ENCODE data around the gene ZNF407.

The ZNF407 gene

DNA sequence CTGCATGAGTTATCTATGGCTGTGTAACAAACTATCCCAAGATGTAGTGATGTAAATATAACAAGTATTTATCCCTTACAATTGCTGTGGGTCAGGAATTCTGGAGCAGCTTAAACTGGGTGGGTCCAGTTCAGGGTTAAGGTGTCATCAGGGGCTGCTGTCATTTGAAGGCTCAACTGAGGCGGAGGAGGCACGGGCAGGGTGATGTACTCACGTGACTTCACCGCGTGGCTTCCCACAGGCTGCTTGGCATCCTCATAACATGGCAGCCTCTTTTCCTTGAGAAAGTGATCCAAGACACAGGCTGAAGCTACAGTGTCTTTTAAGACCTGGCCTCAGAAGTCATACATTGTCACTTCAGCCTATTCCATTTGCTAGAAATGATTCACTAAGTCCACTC lies 485.5 kb downstream of the ZNF407 start:
- Histone ChIP-seq H3K4me1 (ENCODE audit: control insufficient read depth, insufficient read depth, low read length) (no peaks in the 10 kb centered on the region), H3K36me3 (ENCODE audit: control insufficient read depth in 2 of 2, insufficient read depth in 1 of 2, low read length in 2 of 2) (no peaks in the 10 kb centered on the region), H3K4me3 (ENCODE audit: low read depth, low read length) (no peak overlapping the region), H3K9me3 (ENCODE audit: control insufficient read depth, insufficient read depth, low read depth, low read length) (no peaks in the 10 kb centered on the region), H3K27ac (ENCODE audit: extremely low read depth, low read depth, low read length) (no peak overlapping the region)
- POLR2A ChIA-PET, result no interaction called here
- no peak for TF ChIP-seq ZNF202 (tag by site-specific recombination; IDR thresholded peaks at IDR 0.05; ENCODE audit: borderline replicate concordance)
- TF ChIP-seq HOXA7 (CRISPR knock-in tag; IDR thresholded peaks at IDR 0.05; ENCODE audit: borderline replicate concordance), result no peak
- no peak for TF ChIP-seq ZBTB7A (tag by site-specific recombination; IDR thresholded peaks at IDR 0.05; ENCODE audit: low read depth)
- TF ChIP-seq, protein P1, sequence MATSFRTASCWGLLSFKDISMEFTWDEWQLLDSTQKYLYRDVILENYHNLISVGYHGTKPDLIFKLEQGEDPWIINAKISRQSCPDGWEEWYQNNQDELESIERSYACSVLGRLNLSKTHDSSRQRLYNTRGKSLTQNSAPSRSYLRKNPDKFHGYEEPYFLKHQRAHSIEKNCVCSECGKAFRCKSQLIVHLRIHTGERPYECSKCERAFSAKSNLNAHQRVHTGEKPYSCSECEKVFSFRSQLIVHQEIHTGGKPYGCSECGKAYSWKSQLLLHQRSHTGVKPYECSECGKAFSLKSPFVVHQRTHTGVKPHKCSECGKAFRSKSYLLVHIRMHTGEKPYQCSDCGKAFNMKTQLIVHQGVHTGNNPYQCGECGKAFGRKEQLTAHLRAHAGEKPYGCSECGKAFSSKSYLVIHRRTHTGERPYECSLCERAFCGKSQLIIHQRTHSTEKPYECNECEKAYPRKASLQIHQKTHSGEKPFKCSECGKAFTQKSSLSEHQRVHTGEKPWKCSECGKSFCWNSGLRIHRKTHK (tag by site-specific recombination; IDR thresholded peaks at IDR 0.05), result no peak
- TF ChIP-seq ZNF768 (tag by site-specific recombination; IDR thresholded peaks at IDR 0.05), result no peak
- no peak for TF ChIP-seq KLF16 (tag by site-specific recombination; IDR thresholded peaks at IDR 0.05)
- TF ChIP-seq ZNF580 (tag by site-specific recombination; IDR thresholded peaks at IDR 0.05), result no peak
- TF ChIP-seq ZFP69B (tag by site-specific recombination; IDR thresholded peaks at IDR 0.05), result no peak
- no peak for TF ChIP-seq ZNF266 (tag by site-specific recombination; IDR thresholded peaks at IDR 0.05; ENCODE audit: low read depth)
- TF ChIP-seq PRDM10 (tag by site-specific recombination; IDR thresholded peaks at IDR 0.05), result no peak
- no peak for TF ChIP-seq MEIS1 (CRISPR knock-in tag; IDR thresholded peaks at IDR 0.05; ENCODE audit: borderline replicate concordance)
- TF ChIP-seq ZSCAN16 (tag by site-specific recombination; IDR thresholded peaks at IDR 0.05), result no peak
- TF ChIP-seq ZNF140 (tag by site-specific recombination; IDR thresholded peaks at IDR 0.05), result no peak
- no peak for TF ChIP-seq GLI4 (tag by site-specific recombination; IDR thresholded peaks at IDR 0.05)
- no peak for TF ChIP-seq ZNF621 (tag by site-specific recombination; IDR thresholded peaks at IDR 0.05)
- CTCF ChIA-PET, result no interaction called here

DNA sequence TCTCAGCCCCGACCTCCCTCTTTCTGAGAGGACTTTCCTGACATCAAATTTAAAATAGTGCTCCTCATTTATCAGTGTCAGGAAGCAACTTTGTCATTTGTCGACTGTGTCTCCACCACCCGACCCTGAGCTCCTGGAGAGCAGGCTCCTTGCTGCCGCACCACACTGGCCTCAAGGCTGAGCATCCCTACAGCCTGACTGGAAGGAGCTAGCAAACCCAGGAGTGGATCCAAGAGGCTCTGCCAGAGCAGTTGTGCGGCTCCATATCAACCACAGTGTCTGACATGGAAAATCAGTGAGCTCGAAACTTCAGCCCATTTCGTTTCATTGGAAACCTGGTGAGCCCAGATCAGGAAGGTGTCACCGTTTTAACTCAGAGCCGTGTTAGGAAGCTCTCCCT lies 486.1 kb downstream of the ZNF407 start:
- Histone ChIP-seq H3K4me3 (ENCODE audit: low read depth, low read length) (no peak overlapping the region), H3K36me3 (ENCODE audit: control insufficient read depth in 2 of 2, insufficient read depth in 1 of 2, low read length in 2 of 2) (no peaks in the 10 kb centered on the region), H3K27ac (ENCODE audit: extremely low read depth, low read depth, low read length) (no peak overlapping the region), H3K9me3 (ENCODE audit: control insufficient read depth, insufficient read depth, low read depth, low read length) (no peaks in the 10 kb centered on the region), H3K4me1 (ENCODE audit: control insufficient read depth, insufficient read depth, low read length) (no peaks in the 10 kb centered on the region)
- ChIA-PET CTCF (no interaction called here), POLR2A (interaction anchor here (0.8 kb wide), 1 partner anchor 15 kb away, joined by 3 read pairs; no protein-coding TSS in a partner anchor)
- TF ChIP-seq ZBTB1 (tag by site-specific recombination; IDR thresholded peaks at IDR 0.05) (no peak), ZNF239 (tag by site-specific recombination; IDR thresholded peaks at IDR 0.05) (no peak), ZNF701 (tag by site-specific recombination; IDR thresholded peaks at IDR 0.05) (no peak), KLF10 (tag by site-specific recombination; IDR thresholded peaks at IDR 0.05) (no peak), ZNF112 (tag by site-specific recombination; IDR thresholded peaks at IDR 0.05) (no peak), ZSCAN16 (tag by site-specific recombination; IDR thresholded peaks at IDR 0.05) (no peak), ZNF529 (tag by site-specific recombination; IDR thresholded peaks at IDR 0.05; ENCODE audit: insufficient replicate concordance) (no peak), ZNF157 (tag by site-specific recombination; IDR thresholded peaks at IDR 0.05) (no peak), ZNF76 (tag by site-specific recombination; IDR thresholded peaks at IDR 0.05; ENCODE audit: borderline replicate concordance, low read depth) (no peak), ZNF785 (tag by site-specific recombination; IDR thresholded peaks at IDR 0.05) (no peak), ZNF341 (tag by site-specific recombination; IDR thresholded peaks at IDR 0.05; ENCODE audit: low read depth) (no peak)
- TF ChIP-seq, protein P2, sequence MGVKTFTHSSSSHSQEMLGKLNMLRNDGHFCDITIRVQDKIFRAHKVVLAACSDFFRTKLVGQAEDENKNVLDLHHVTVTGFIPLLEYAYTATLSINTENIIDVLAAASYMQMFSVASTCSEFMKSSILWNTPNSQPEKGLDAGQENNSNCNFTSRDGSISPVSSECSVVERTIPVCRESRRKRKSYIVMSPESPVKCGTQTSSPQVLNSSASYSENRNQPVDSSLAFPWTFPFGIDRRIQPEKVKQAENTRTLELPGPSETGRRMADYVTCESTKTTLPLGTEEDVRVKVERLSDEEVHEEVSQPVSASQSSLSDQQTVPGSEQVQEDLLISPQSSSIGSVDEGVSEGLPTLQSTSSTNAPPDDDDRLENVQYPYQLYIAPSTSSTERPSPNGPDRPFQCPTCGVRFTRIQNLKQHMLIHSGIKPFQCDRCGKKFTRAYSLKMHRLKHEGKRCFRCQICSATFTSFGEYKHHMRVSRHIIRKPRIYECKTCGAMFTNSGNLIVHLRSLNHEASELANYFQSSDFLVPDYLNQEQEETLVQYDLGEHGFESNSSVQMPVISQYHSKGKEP (tag by site-specific recombination; IDR thresholded peaks at IDR 0.05), result no peak
- TF ChIP-seq, protein P3, sequence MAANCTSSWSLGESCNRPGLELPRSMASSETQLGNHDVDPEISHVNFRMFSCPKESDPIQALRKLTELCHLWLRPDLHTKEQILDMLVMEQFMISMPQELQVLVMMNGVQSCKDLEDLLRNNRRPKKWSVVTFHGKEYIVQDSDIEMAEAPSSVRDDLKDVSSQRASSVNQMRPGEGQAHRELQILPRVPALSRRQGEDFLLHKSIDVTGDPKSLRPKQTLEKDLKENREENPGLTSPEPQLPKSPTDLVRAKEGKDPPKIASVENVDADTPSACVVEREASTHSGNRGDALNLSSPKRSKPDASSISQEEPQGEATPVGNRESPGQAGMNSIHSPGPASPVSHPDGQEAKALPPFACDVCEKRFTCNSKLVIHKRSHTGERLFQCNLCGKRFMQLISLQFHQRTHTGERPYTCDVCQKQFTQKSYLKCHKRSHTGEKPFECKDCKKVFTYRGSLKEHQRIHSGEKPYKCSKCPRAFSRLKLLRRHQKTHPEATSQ (tag by site-specific recombination; IDR thresholded peaks at IDR 0.05), result no peak
- TF ChIP-seq, protein P4, sequence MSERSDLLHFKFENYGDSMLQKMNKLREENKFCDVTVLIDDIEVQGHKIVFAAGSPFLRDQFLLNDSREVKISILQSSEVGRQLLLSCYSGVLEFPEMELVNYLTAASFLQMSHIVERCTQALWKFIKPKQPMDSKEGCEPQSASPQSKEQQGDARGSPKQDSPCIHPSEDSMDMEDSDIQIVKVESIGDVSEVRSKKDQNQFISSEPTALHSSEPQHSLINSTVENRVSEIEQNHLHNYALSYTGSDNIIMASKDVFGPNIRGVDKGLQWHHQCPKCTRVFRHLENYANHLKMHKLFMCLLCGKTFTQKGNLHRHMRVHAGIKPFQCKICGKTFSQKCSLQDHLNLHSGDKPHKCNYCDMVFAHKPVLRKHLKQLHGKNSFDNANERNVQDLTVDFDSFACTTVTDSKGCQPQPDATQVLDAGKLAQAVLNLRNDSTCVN (tag by site-specific recombination; optimal IDR thresholded peaks at IDR 0.05), result no peak

Measured in HEK293 (cell line).